ENCODE results near the gene RAB5B. TPM values are rescaled to one million over a fixed set of nuclear protein-coding genes. Genes with fewer than 3 reads are reported as not detected.

Gene RAB5B
- total RNA-seq, 1 experiment from 2014 or later, result 44.5 TPM

GRCh38 chr12:55925870-55926737, 47.8 kb upstream of the RAB5B start:
- DNase-seq (ENCODE audit: low read depth, low spot score), result peak; percentile 29
- peak; percentile 18 for ATAC-seq
- POLR2A ChIA-PET, result interaction anchor here (0.8 to 2.8 kb wide), 5 partner anchors 13 to 109 kb away, joined by 4 to 21 read pairs (median 4); partner anchors contain the start of genes DNAJC14, ORMDL2, RAB5B and SARNP
- Histone ChIP-seq H3K9me2 (ENCODE audit: insufficient read depth) (no peaks in the 10 kb centered on the region), H3K9ac (ENCODE audit: low read length) (peak overlapping the region; percentile 86), H3K9me3 (ENCODE audit: control insufficient read depth in 1 of 2, insufficient read depth in 1 of 2, low read depth in 1 of 2, low read length in 2 of 2) (no peaks in the 10 kb centered on the region), H3K79me2 (ENCODE audit: insufficient read depth, low read length) (peaks cover 61% of the 10 kb centered on the region), H3K4me3 (replicated peaks in 1 of 2; ENCODE audit: low read depth in 1 of 2, low read length in 2 of 2) (peak overlapping the region; percentile 80 to 99), H4K20me1 (ENCODE audit: insufficient read depth) (no peaks in the 10 kb centered on the region), H3K4me2 (ENCODE audit: low read length) (peak overlapping the region; percentile 89), H3K27me3 (ENCODE audit: insufficient read depth, low read length) (no peaks in the 10 kb centered on the region), H3K36me3 (ENCODE audit: control insufficient read depth in 1 of 2, insufficient read depth in 2 of 2, low read length in 2 of 2) (0 out of 4 replicates have a peak, but pooled peaks cover 0 to 2% of the 10 kb centered on the region in 2 experiments), H2AFZ (ENCODE audit: low read depth, low read length, poor library complexity, severe bottlenecking) (no peak overlapping the region), H3K27ac (ENCODE audit: low read depth, low read length) (peak overlapping the region; percentile 97), H3K4me1 (ENCODE audit: control insufficient read depth in 1 of 2, insufficient read depth in 2 of 2, low read length in 2 of 2) (peaks cover 23 to 55% of the 10 kb centered on the region in 2 experiments)
- CTCF ChIA-PET, result interaction anchor here (1.0 to 2.6 kb wide), 7 partner anchors 9 to 189 kb away, joined by 3 to 9 read pairs (median 3); partner anchors contain the start of genes ORMDL2 and SARNP
- TF ChIP-seq ELF1 (IDR thresholded peaks at IDR 0.05; ENCODE audit: borderline replicate concordance, low read depth) (no peak), ZNF274 (IDR thresholded peaks at IDR 0.05; ENCODE audit: low read depth, low read length) (no peak), RAD21 (IDR thresholded peaks at IDR 0.05; ENCODE audit: low read depth) (no peak), EZH2 (IDR thresholded peaks at IDR 0.05) (no peak), REST (IDR thresholded peaks at IDR 0.05; ENCODE audit: low read depth) (no peak), POLR2A (IDR thresholded peaks at IDR 0.05; ENCODE audit: borderline replicate concordance, extremely low read depth, insufficient read depth, insufficient read length) (no peak), POLR2AphosphoS5 (IDR thresholded peaks at IDR 0.05; ENCODE audit: low read depth, low read length) (no peak), SRF (IDR thresholded peaks at IDR 0.05; ENCODE audit: low read depth) (no peak), JUND (IDR thresholded peaks at IDR 0.05) (no peak), ZBTB33 (IDR thresholded peaks at IDR 0.05; ENCODE audit: extremely low read depth, insufficient replicate concordance, low read length) (no peak), SIN3A (IDR thresholded peaks at IDR 0.05; ENCODE audit: low read depth) (no peak)
- TF ChIP-seq, protein P1, sequence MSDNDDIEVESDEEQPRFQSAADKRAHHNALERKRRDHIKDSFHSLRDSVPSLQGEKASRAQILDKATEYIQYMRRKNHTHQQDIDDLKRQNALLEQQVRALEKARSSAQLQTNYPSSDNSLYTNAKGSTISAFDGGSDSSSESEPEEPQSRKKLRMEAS (IDR thresholded peaks at IDR 0.05), result no peak
- intact Hi-C loops (cut with micrococcal nuclease), result loop anchor here (2.0 kb wide), 1 partner anchor 97 kb away; the partner anchor contains the start of gene DNAJC14
- RAD21 ChIA-PET (ENCODE audit: low non-redundant PET in 1 of 2, low total read pairs in 2 of 2, uncharacterized antibody in 2 of 2, unreplicated experiment in 2 of 2), result no interaction called here
- TSS peak; percentile 59 for BruUV-seq (replicated peaks)
